ENCODE data around the gene EBLN2. TPM values are rescaled to one million over a fixed set of nuclear protein-coding genes. Genes with fewer than 3 reads are reported as not detected.

EBLN2 gene
- 10 to 100 TPM in 2 of 4 donors, 1 to 10 TPM in 2; 4.7 to 20.5 (median 11.3) TPM for total RNA-seq

- no peak within 1 kb of the TSS for H3K4me3 ChIP-seq
- no peaks in the 10 kb centered on the region for H3K27me3 ChIP-seq
- no peaks in the 10 kb centered on the region for H3K36me3 ChIP-seq
- TF ChIP-seq CTCF (IDR thresholded peaks at IDR 0.05) (no peak), POLR2A (IDR thresholded peaks at IDR 0.05) (no peak)
- DNase-seq: no peak
- no peak within 1 kb of the TSS for H3K27ac ChIP-seq
- no peaks in the 10 kb centered on the region for H3K4me1 ChIP-seq
- no peaks in the 10 kb centered on the region for H3K9me3 ChIP-seq
- intact Hi-C loops (cut with DNase I; ENCODE audit: low total_unique reads): no loop called here
Measured at GRCh38 chr3:73061416-73061815, at the start of gene EBLN2. TSS of gene EBLN2 (plus strand) at chr3:73061659. CDS start at chr3:73062082, 423 bp downstream.

GRCh38 chr3:73018298-73018697 is 43.2 kb upstream of the EBLN2 start:
- intact Hi-C loops (cut with DNase I; ENCODE audit: low total_unique reads): no loop called here
- no peak for DNase-seq
- Histone ChIP-seq H3K27me3 (no peaks in the 10 kb centered on the region), H3K4me3 (no peak overlapping the region), H3K27ac (no peak overlapping the region), H3K4me1 (no peaks in the 10 kb centered on the region), H3K36me3 (no peaks in the 10 kb centered on the region), H3K9me3 (no peaks in the 10 kb centered on the region)
- no peak for TF ChIP-seq CTCF (IDR thresholded peaks at IDR 0.05)
- TF ChIP-seq POLR2A (IDR thresholded peaks at IDR 0.05): no peak

GRCh38 chr3:73018790-73019441 is 42.5 kb upstream of the EBLN2 start:
- no peaks in the 10 kb centered on the region for H3K9me3 ChIP-seq
- no peaks in the 10 kb centered on the region for H3K36me3 ChIP-seq
- no peak overlapping the region for H3K4me3 ChIP-seq
- H3K27ac ChIP-seq: no peak overlapping the region
- no peaks in the 10 kb centered on the region for H3K4me1 ChIP-seq
- no peak for TF ChIP-seq POLR2A (IDR thresholded peaks at IDR 0.05)
- no peak for TF ChIP-seq CTCF (IDR thresholded peaks at IDR 0.05)
- DNase-seq: no peak
- no peaks in the 10 kb centered on the region for H3K27me3 ChIP-seq
- intact Hi-C loops (cut with DNase I; ENCODE audit: low total_unique reads): no loop called here

GRCh38 chr3:73021301-73021835 is 40.1 kb upstream of the EBLN2 start:
- Histone ChIP-seq H3K27ac (no peak overlapping the region), H3K36me3 (no peaks in the 10 kb centered on the region), H3K4me3 (no peak overlapping the region), H3K4me1 (peaks cover 0 to 5% of the 10 kb centered on the region in 2 donors), H3K27me3 (no peaks in the 10 kb centered on the region), H3K9me3 (no peaks in the 10 kb centered on the region)
- intact Hi-C loops (cut with DNase I; ENCODE audit: low total_unique reads): no loop called here
- TF ChIP-seq CTCF (IDR thresholded peaks at IDR 0.05) (no peak), POLR2A (IDR thresholded peaks at IDR 0.05) (no peak)
- no peak for DNase-seq

GRCh38 chr3:73024836-73025235 is 36.6 kb upstream of the EBLN2 start:
- DNase-seq: no peak
- Histone ChIP-seq H3K27me3 (no peaks in the 10 kb centered on the region), H3K27ac (no peak overlapping the region), H3K9me3 (no peaks in the 10 kb centered on the region), H3K36me3 (no peaks in the 10 kb centered on the region), H3K4me3 (no peak overlapping the region), H3K4me1 (peaks cover 0 to 14% of the 10 kb centered on the region in 2 donors)
- intact Hi-C loops (cut with DNase I; ENCODE audit: low total_unique reads): no loop called here
- TF ChIP-seq CTCF (IDR thresholded peaks at IDR 0.05) (no peak), POLR2A (IDR thresholded peaks at IDR 0.05) (no peak)
